ENCODE data around the gene ZNF217.
"Not testable (repeated sequence)": the region's sequence is repeated elsewhere in the genome, so short reads cannot be mapped to it uniquely, and the experiment has no call there.

ZNF217 gene

DNA sequence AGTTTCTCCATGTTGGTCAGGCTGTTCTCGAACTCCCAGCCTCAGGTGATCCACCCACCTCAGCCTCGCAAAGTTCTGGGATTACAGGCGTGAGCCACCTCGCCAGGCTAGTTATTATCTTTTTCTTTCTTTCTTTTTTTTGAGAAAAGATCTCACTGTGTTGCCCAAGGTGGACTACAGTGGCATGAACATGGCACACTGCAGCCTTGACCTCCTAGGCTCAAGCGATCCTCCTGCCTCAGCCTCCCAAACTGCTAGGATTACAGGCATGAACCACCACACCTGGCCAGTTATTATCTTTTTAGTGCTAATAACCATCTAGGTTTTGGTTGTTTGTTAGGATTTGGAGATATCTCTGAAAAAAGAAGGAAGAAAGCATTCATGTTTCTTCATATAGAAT, 35.8 kb upstream of the ZNF217 start:
- no peaks in the 10 kb centered on the region for H3K36me3 ChIP-seq (ENCODE audit: insufficient read depth, low read length)
- no peak for TF ChIP-seq EZH2phosphoT487 (IDR thresholded peaks at IDR 0.05; ENCODE audit: borderline replicate concordance)
- TF ChIP-seq, protein P1, sequence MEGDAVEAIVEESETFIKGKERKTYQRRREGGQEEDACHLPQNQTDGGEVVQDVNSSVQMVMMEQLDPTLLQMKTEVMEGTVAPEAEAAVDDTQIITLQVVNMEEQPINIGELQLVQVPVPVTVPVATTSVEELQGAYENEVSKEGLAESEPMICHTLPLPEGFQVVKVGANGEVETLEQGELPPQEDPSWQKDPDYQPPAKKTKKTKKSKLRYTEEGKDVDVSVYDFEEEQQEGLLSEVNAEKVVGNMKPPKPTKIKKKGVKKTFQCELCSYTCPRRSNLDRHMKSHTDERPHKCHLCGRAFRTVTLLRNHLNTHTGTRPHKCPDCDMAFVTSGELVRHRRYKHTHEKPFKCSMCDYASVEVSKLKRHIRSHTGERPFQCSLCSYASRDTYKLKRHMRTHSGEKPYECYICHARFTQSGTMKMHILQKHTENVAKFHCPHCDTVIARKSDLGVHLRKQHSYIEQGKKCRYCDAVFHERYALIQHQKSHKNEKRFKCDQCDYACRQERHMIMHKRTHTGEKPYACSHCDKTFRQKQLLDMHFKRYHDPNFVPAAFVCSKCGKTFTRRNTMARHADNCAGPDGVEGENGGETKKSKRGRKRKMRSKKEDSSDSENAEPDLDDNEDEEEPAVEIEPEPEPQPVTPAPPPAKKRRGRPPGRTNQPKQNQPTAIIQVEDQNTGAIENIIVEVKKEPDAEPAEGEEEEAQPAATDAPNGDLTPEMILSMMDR (conservative IDR thresholded peaks at IDR 0.05; ENCODE audit: low read length): no peak
- no peaks in the 10 kb centered on the region for H3F3A ChIP-seq (ENCODE audit: low read depth)
- H3K9me2 ChIP-seq (replicated peaks; ENCODE audit: low read depth, low read length): no peaks in the 10 kb centered on the region
- H3K4me2 ChIP-seq (ENCODE audit: low read depth, low read length, poor library complexity, severe bottlenecking): no peak overlapping the region
- no peak overlapping the region for H2AFZ ChIP-seq (ENCODE audit: low read length)
- no peaks in the 10 kb centered on the region for H3K9me3 ChIP-seq (ENCODE audit: insufficient read depth, low read depth, low read length)
- peaks cover 3% of the 10 kb centered on the region for H3K4me1 ChIP-seq (ENCODE audit: insufficient read depth, low read length, poor library complexity, severe bottlenecking)
- no peak overlapping the region for H3K9ac ChIP-seq (ENCODE audit: low read depth, low read length, poor library complexity, severe bottlenecking)
- H3K79me2 ChIP-seq (ENCODE audit: insufficient read depth, low read length): no peaks in the 10 kb centered on the region
- no peak overlapping the region for H3K4me3 ChIP-seq (ENCODE audit: low read length, poor library complexity, severe bottlenecking)
- H3K27me3 ChIP-seq (ENCODE audit: insufficient read depth, low read length, poor library complexity, severe bottlenecking): no peaks in the 10 kb centered on the region
- no peaks in the 10 kb centered on the region for H4K20me1 ChIP-seq (ENCODE audit: insufficient read depth, low read length, poor library complexity, severe bottlenecking)

DNA sequence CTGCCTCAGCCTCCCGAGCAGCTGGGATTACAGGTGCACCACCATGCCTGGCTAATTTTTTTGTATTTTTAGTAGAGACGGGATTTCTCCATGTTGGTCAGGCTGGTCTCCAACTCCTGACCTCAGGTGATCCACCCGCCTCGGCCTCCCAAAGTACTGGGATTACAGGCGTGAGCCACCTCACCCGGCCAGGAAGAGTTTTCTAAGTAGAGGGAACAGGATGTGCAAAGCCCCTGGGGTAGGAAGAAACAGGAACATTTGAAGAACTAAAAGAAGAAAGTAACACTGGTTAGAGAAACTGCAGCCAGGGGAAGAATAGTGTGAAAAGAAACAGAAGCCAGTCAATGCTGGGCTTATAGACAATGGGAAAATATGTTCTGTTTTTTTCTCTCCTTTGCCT, 35.1 kb upstream of the ZNF217 start:
- not testable (repeated sequence) for H3F3A ChIP-seq (ENCODE audit: low read depth); H3K9me2 ChIP-seq (replicated peaks; ENCODE audit: low read depth, low read length); H3K9me3 ChIP-seq (ENCODE audit: insufficient read depth, low read depth, low read length); H3K4me1 ChIP-seq (ENCODE audit: insufficient read depth, low read length, poor library complexity, severe bottlenecking); H3K9ac ChIP-seq (ENCODE audit: low read depth, low read length, poor library complexity, severe bottlenecking); H3K4me3 ChIP-seq (ENCODE audit: low read length, poor library complexity, severe bottlenecking); H3K4me2 ChIP-seq (ENCODE audit: low read depth, low read length, poor library complexity, severe bottlenecking); H4K20me1 ChIP-seq (ENCODE audit: insufficient read depth, low read length, poor library complexity, severe bottlenecking); H3K79me2 ChIP-seq (ENCODE audit: insufficient read depth, low read length); H3K27me3 ChIP-seq (ENCODE audit: insufficient read depth, low read length, poor library complexity, severe bottlenecking); H3K36me3 ChIP-seq (ENCODE audit: insufficient read depth, low read length); H2AFZ ChIP-seq (ENCODE audit: low read length)

DNA sequence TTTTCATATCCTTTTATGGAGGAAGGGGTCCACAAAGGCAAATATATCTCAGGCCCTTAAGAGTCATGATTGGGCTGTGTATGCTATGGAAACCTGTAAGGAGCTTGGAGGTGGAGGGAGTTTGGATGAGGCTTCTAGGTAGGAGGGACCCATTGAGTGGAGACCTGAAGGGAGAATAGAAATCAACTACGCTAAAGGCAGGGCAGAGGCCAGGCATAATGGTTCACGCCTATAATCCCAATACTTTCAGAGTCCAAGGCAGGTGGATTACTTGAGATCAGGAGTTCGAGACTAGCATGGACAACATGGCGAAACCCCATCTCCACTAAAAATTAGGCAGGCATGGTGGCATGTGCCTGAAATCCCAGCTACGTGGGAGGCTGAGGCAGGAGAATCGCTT, 34.4 kb upstream of the ZNF217 start:
- H3F3A ChIP-seq (ENCODE audit: low read depth): no peaks in the 10 kb centered on the region
- TF ChIP-seq, protein P1 (conservative IDR thresholded peaks at IDR 0.05; ENCODE audit: low read length): no peak
- no peak for TF ChIP-seq EZH2phosphoT487 (IDR thresholded peaks at IDR 0.05; ENCODE audit: borderline replicate concordance)
- H4K20me1 ChIP-seq (ENCODE audit: insufficient read depth, low read length, poor library complexity, severe bottlenecking): no peaks in the 10 kb centered on the region
- no peaks in the 10 kb centered on the region for H3K36me3 ChIP-seq (ENCODE audit: insufficient read depth, low read length)
- H3K79me2 ChIP-seq (ENCODE audit: insufficient read depth, low read length): no peaks in the 10 kb centered on the region
- H3K9me2 ChIP-seq (replicated peaks; ENCODE audit: low read depth, low read length): no peaks in the 10 kb centered on the region
- no peaks in the 10 kb centered on the region for H3K9me3 ChIP-seq (ENCODE audit: insufficient read depth, low read depth, low read length)
- no peak overlapping the region for H3K9ac ChIP-seq (ENCODE audit: low read depth, low read length, poor library complexity, severe bottlenecking)
- H3K4me1 ChIP-seq (ENCODE audit: insufficient read depth, low read length, poor library complexity, severe bottlenecking): peaks cover 16% of the 10 kb centered on the region
- H3K4me3 ChIP-seq (ENCODE audit: low read length, poor library complexity, severe bottlenecking): no peak overlapping the region
- no peak overlapping the region for H3K4me2 ChIP-seq (ENCODE audit: low read depth, low read length, poor library complexity, severe bottlenecking)
- no peak overlapping the region for H2AFZ ChIP-seq (ENCODE audit: low read length)
- H3K27me3 ChIP-seq (ENCODE audit: insufficient read depth, low read length, poor library complexity, severe bottlenecking): no peaks in the 10 kb centered on the region

DNA sequence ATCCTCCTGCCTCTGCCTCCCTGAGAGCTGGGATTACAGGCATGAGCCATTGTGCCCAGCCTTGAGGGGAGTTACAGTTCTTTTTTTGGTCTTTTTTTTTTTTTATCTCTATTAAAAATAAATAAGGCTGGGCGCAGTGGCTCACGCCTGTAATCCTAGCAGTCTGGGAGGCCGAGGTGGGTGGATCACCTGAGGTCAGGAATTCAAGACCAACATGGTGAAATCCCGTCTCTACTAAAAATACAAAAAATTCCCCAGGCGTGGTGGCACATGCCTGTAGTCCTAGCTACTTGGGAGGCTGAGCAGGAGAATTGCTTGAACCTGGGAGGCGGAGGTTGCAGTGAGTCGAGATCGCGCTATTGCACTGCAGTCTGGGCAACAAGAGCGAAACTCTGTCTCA, 33.4 kb upstream of the ZNF217 start:
- H3K4me3 ChIP-seq (ENCODE audit: low read length, poor library complexity, severe bottlenecking); H3K79me2 ChIP-seq (ENCODE audit: insufficient read depth, low read length); H3K9ac ChIP-seq (ENCODE audit: low read depth, low read length, poor library complexity, severe bottlenecking); H3K27me3 ChIP-seq (ENCODE audit: insufficient read depth, low read length, poor library complexity, severe bottlenecking); H3F3A ChIP-seq (ENCODE audit: low read depth); H4K20me1 ChIP-seq (ENCODE audit: insufficient read depth, low read length, poor library complexity, severe bottlenecking); H3K36me3 ChIP-seq (ENCODE audit: insufficient read depth, low read length); H2AFZ ChIP-seq (ENCODE audit: low read length); H3K9me3 ChIP-seq (ENCODE audit: insufficient read depth, low read depth, low read length); H3K9me2 ChIP-seq (replicated peaks; ENCODE audit: low read depth, low read length); H3K4me2 ChIP-seq (ENCODE audit: low read depth, low read length, poor library complexity, severe bottlenecking): not testable (repeated sequence)
- peaks cover 27% of the 10 kb centered on the region for H3K4me1 ChIP-seq (ENCODE audit: insufficient read depth, low read length, poor library complexity, severe bottlenecking)

All from Loucy (cell line).